Gastrocnemius medialis (tissue), 4 donors: ENCODE measurements around the gene IL27RA. TPM values are rescaled to one million over a fixed set of nuclear protein-coding genes. Genes with fewer than 3 reads are reported as not detected.

Source experiments
- ATAC-seq, 2 donors: fragments of 150-250 bp; one replicate each; pipeline ENCODE4 v1.9.1; 2016
- DNase-seq, 2 donors: peaks; one replicate each; pipeline ENCODE4 v3.0.0-alpha.2; 2019
- H3K27ac ChIP-seq, 4 donors: fragments of 200-600 bp; sonication (generic); 1 replicate in 1 of 4; 2 replicates in 3 of 4; pipeline ENCODE4 v1.5.1; 2016 to 2018; ENCODE audit warnings: mild to moderate bottlenecking in 2 of 4, moderate library complexity in 1 of 4
- H3K27me3 ChIP-seq, 3 donors: fragments of 200-600 bp; sonication (generic) in 2 of 3; 1 replicate in 1 of 3; 2 replicates in 2 of 3; pipeline versions ENCODE4 v1.5.1 to v1.6.0; 2016 to 2019; ENCODE audit warnings: mild to moderate bottlenecking in 1 of 3, moderate library complexity in 1 of 3
- H3K36me3 ChIP-seq, 2 donors: fragments of 200-600 bp; sonication (generic) in 1 of 2; one replicate each; pipeline ENCODE4 v1.5.1; 2017 to 2018
- H3K4me1 ChIP-seq, 2 donors: fragments of 200-600 bp; sonication (generic) in 1 of 2; one replicate each; pipeline ENCODE4 v1.5.1; 2016 to 2017; ENCODE audit warnings: mild to moderate bottlenecking in 2 of 2
- H3K4me3 ChIP-seq, 4 donors: fragments of 200-600 bp; sonication (generic) in 3 of 4; 1 replicate in 1 of 4; 2 replicates in 3 of 4; pipeline ENCODE4 v1.5.1; 2016 to 2019; ENCODE audit warnings: mild to moderate bottlenecking in 2 of 4
- H3K9me3 ChIP-seq, 3 donors: fragments of 200-600 bp; sonication (generic) in 2 of 3; 1 replicate in 1 of 3; 2 replicates in 2 of 3; pipeline ENCODE4 v1.5.1; 2016 to 2019
- POLR2A ChIP-seq, 2 donors: fragments of 450-650 bp; IDR thresholded peaks; one replicate each; pipeline ENCODE4 v1.6.1; 2017; ENCODE audit warnings: antibody characterized with exemption in 2 of 2, mild to moderate bottlenecking in 2 of 2, moderate library complexity in 2 of 2
- in situ Hi-C, 4 donors: fragments of 200-750 bp; cut with MboI; loops; one replicate each; pipeline versions ENCODE4 v1.15.0 to v1.8.0; 2017; ENCODE audit warnings: low sequenced_read_pairs in 4 of 4
- intact Hi-C: fragments of 100-400 bp; cut with DNase I; formaldehyde crosslinking; loops from one replicate; pipeline ENCODE4 v1.15.1; 2023; ENCODE audit warnings: low total_unique reads
- total RNA-seq, 4 donors: library from RNA; depleted of rRNA; stranded (reverse); fragments of >200 nt; gene quantifications; one replicate each; pipeline versions ENCODE4 v1.1.0 to v1.2.3, GENCODE V29; 2016
- TF ChIP-seq, protein P1 (sequence below), 5 experiments: fragments of 450-650 bp in 3 of 5; fragments of 200-600 bp in 2 of 5; sonication (generic) in 2 of 5; IDR thresholded peaks in 4 of 5; conservative IDR thresholded peaks in 1 of 5; 1 replicate in 4 of 5; 2 replicates in 1 of 5; pipeline ENCODE4 v1.5.1; 2016 to 2019; ENCODE audit warnings: antibody characterized with exemption in 5 of 5, mild to moderate bottlenecking in 3 of 5, moderate library complexity in 3 of 5

Gene IL27RA
- total RNA-seq, 4 donors from 2014 or later = 1.4 to 3.7 (median 2.0) TPM

DNA sequence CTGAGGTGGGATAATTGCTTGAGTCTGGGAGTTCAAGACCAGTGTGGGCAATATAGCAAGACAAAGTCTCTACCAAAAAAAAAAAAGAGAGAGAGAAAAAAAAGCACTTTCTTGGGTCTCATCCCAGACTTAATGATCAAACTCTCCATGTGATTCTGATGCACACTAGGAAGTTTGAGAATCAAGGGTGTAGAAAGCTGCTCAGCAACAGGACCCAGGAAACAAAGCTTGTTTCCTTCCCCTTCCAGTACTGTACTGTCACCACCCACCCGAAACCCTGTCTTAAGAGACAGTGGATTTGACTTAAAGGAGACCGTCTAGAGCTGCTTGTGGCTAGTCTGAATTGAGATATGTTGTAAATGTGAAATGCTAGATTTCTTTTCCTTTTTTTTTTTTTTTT, 46.8 kb downstream of the IL27RA start:
- in situ Hi-C loops (loop anchor here in 1 of 4 donors (10.0 kb wide), 1 partner anchor 204 kb away; the partner anchor contains the start of gene NANOS3), intact Hi-C loops (loop anchor here (10.0 kb wide), 1 partner anchor 484 kb away; no protein-coding TSS in a partner anchor)
- DNase-seq (no peak), ATAC-seq (no peak)
- Histone ChIP-seq H3K36me3 (no peaks in the 10 kb centered on the region), H3K27me3 (no peaks in the 10 kb centered on the region), H3K4me3 (no peak overlapping the region), H3K9me3 (no peaks in the 10 kb centered on the region), H3K27ac (no peak overlapping the region), H3K4me1 (peaks cover 30 to 35% of the 10 kb centered on the region in 2 donors)
- TF ChIP-seq, protein P1, sequence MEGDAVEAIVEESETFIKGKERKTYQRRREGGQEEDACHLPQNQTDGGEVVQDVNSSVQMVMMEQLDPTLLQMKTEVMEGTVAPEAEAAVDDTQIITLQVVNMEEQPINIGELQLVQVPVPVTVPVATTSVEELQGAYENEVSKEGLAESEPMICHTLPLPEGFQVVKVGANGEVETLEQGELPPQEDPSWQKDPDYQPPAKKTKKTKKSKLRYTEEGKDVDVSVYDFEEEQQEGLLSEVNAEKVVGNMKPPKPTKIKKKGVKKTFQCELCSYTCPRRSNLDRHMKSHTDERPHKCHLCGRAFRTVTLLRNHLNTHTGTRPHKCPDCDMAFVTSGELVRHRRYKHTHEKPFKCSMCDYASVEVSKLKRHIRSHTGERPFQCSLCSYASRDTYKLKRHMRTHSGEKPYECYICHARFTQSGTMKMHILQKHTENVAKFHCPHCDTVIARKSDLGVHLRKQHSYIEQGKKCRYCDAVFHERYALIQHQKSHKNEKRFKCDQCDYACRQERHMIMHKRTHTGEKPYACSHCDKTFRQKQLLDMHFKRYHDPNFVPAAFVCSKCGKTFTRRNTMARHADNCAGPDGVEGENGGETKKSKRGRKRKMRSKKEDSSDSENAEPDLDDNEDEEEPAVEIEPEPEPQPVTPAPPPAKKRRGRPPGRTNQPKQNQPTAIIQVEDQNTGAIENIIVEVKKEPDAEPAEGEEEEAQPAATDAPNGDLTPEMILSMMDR (IDR thresholded peaks at IDR 0.05 in 4 of 5, conservative IDR thresholded peaks at IDR 0.05 in 1 of 5) = no peak
- no peak for TF ChIP-seq POLR2A (IDR thresholded peaks at IDR 0.05)

DNA sequence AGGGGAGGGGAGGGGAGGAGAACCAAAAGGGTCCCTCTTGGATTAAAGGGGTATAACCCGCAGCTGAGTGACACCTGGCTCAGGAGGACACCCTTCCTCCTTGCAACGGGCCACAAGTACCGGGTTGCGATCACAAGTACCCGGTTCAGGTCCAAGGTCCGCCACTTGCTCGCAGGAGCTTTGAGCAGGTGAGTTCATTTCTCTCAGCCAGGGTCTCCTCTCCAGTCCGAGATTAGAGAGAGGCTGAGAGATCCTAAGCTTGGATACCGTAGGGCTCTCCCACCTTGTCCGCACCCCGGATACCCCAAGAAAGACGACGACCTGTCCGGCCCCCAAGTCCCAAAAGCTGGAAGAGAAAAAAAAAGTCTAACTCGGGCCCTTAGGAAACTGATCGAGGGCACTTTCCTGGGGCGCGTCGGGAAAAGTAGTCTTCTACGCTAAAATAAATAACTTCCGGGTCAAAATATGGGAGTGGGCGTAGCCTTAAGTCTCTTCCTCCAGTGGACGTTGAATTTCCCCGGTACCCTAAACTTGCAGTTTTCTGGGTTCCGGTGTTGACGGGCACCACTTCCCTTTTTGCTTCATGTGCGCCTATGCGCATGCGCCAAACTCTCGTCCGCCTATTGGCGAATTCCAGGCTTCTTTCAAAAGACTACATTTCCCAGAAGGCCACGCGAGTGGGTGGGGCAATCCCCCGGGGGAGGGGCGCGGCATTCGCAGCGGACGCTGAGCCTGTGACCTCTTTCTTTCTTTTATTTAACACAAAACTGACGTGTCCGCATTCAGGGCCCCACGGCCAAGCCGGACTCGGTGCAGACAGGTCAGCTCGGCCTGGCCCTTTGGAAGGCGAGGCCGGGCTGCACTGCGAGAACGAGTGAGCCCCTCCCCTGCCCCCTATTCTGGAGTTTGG, 49.6 kb downstream of the IL27RA start:
- TF ChIP-seq, protein P1 (IDR thresholded peaks at IDR 0.05 in 4 of 5, conservative IDR thresholded peaks at IDR 0.05 in 1 of 5) = no peak
- peak; percentile 72 to 76 for TF ChIP-seq POLR2A (IDR thresholded peaks at IDR 0.05)

DNA sequence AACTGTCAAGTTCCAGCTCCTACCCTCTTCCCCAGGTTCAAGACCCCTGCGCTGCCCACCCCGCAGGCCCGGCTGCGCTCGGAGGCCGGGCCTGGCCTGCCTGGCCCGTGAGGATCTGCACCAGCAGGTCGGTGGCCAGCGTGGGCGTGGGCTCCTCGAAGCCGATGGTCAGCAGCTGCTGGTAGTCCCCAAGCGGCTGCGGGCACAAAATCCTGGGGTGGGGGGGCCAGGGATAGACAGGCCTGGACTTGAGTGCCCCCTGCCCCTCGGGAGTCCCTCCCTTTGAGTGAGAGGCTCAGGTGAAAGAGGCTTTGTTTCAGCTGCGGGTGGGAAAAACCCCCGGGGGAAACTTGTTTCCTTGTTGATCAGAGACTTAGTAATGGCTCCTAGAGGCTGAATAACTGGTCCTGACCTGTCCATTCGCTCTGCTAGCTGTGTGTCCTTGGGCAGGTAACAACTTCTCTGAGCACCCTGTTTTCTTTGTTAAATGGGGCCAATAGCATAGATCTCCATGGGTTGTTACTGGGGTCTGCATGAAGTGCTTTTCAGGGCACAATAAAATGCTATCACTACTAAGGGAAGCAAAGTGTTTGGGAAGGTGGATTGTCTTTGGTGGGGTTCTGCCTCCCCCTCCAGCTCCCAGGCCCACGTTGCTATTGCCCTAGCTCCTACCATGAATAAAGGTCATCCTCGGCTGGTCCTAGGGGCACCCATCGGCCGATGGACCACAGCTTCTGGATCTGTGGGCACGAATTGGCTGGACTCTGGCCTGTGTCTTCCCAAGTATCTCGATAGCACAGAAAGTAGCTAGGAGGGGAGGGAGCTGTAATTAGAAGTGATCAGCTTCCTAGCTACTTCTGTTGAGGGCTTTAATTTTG, 50.5 kb downstream of the IL27RA start:
- no peaks in the 10 kb centered on the region for H3K36me3 ChIP-seq
- in situ Hi-C loops (loop anchor here in 2 of 4 donors (5.0 to 10.0 kb wide), 2 partner anchors 35 to 297 kb away; partner anchors contain the start of gene PRKACA (in 1 of the 2)), intact Hi-C loops (loop anchor here (2.0 kb wide), 1 partner anchor 55 kb away; the partner anchor contains the start of gene ASF1B)
- H3K9me3 ChIP-seq = no peaks in the 10 kb centered on the region
- TF ChIP-seq, protein P1 (IDR thresholded peaks at IDR 0.05 in 4 of 5, conservative IDR thresholded peaks at IDR 0.05 in 1 of 5) = no peak
- TF ChIP-seq POLR2A (IDR thresholded peaks at IDR 0.05) = no peak
- peaks cover 17 to 18% of the 10 kb centered on the region in 2 donors for H3K4me1 ChIP-seq
- no peaks in the 10 kb centered on the region for H3K27me3 ChIP-seq
- peak in 1 of 2 donors; percentile 32 for ATAC-seq
- DNase-seq = no peak
- peak overlapping the region; percentile 62 to 97 (median 93) for H3K4me3 ChIP-seq
- peak overlapping the region; percentile 80 to 98 (median 94) for H3K27ac ChIP-seq

More for the DNA sequence above, 49.6 kb downstream of the IL27RA start:
- Histone ChIP-seq H3K9me3 (no peaks in the 10 kb centered on the region), H3K4me1 (peaks cover 17 to 18% of the 10 kb centered on the region in 2 donors), H3K27ac (peak overlapping the region; percentile 80 to 98 (median 94)), H3K36me3 (no peaks in the 10 kb centered on the region), H3K27me3 (no peaks in the 10 kb centered on the region), H3K4me3 (peak overlapping the region; percentile 62 to 97 (median 93))
- intact Hi-C loops (loop anchor here (2.0 kb wide), 1 partner anchor 56 kb away; the partner anchor contains the start of gene ASF1B), in situ Hi-C loops (loop anchor here in 2 of 4 donors (5.0 to 10.0 kb wide), 2 partner anchors 36 to 296 kb away; partner anchors contain the start of gene PRKACA (in 1 of the 2))
- DNase-seq (peak; percentile 98 to 99), ATAC-seq (peak; percentile 98 to 100)

DNA sequence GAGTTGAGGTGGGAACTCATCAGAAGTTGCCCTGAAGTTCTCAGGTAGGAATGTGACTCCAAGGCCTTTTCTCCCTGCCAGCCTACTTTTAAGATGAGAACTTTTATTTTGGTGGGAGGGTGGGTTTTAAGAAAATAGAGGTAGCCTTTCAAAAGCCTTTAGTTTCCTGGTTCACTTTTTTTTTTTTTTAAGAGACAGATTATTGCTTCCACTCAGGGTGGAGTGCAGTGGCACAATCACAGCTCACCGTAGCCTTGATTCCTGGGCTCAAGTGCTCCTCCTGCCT, 51.1 kb downstream of the IL27RA start:
- peaks cover 0 to under 1% of the 10 kb centered on the region in 2 donors for H3K36me3 ChIP-seq
- ATAC-seq (no peak), DNase-seq (no peak)
- no peaks in the 10 kb centered on the region for H3K9me3 ChIP-seq
- H3K27ac ChIP-seq = peak overlapping the region in 3 of 4 donors; percentile 91 to 98 (median 97)
- H3K4me3 ChIP-seq = peak overlapping the region in 3 of 4 donors; percentile 93 to 97 (median 93)
- peaks cover 17 to 18% of the 10 kb centered on the region in 2 donors for H3K4me1 ChIP-seq
- in situ Hi-C loops (loop anchor here in 2 of 4 donors (5.0 to 10.0 kb wide), 2 partner anchors 35 to 298 kb away; partner anchors contain the start of gene PRKACA (in 1 of the 2)), intact Hi-C loops (no loop called here)
- TF ChIP-seq POLR2A (IDR thresholded peaks at IDR 0.05) = no peak
- TF ChIP-seq, protein P1 (IDR thresholded peaks at IDR 0.05 in 4 of 5, conservative IDR thresholded peaks at IDR 0.05 in 1 of 5) = no peak
- no peaks in the 10 kb centered on the region for H3K27me3 ChIP-seq
